Pulmonary artery endothelial cell (primary cell): ENCODE results near the gene PGAP1. TPM values are rescaled to one million over a fixed set of nuclear protein-coding genes. Genes with fewer than 3 reads are reported as not detected.

Source experiments
- DNase-seq: peaks from one replicate; pipeline ENCODE4 v3.0.0-alpha.2; 2011; ENCODE audit warnings: low read depth, low spot score
- total RNA-seq: library from RNA; depleted of rRNA; stranded (reverse); fragments of >200 nt; gene quantifications from 2 replicates; pipeline ENCODE4 v1.2.3, GENCODE V29; 2014

Gene PGAP1
- total RNA-seq, 1 donor from 2014 or later: 9.3 TPM

- DNase-seq: no peak
Observed at GRCh38 chr2:196802401-196802800, 124.1 kb downstream of the PGAP1 start.

- DNase-seq: no peak
Observed at GRCh38 chr2:196801674-196802261, 124.7 kb downstream of the PGAP1 start.

- no peak for DNase-seq
Observed at GRCh38 chr2:196798980-196799379, 127.5 kb downstream of the PGAP1 start.

GRCh38 chr2:196792865-196793264, 133.6 kb downstream of the PGAP1 start:
- no peak for DNase-seq

GRCh38 chr2:196783431-196784094, 142.9 kb downstream of the PGAP1 start:
- DNase-seq: no peak

Other genes starting within 250 kb of the PGAP1 start
- gene GTF3C3, start 127.0 kb downstream of the PGAP1 start, total RNA-seq: 48.6 and 60.0 TPM in 2 replicates
- 0.07 and 0.14 TPM in 2 replicates for gene C2orf66, start 117.4 kb downstream of the PGAP1 start, total RNA-seq